Ramos (cell line): ENCODE measurements around the gene GCFC2.
"Not testable (repeated sequence)": the region's sequence is repeated elsewhere in the genome, so short reads cannot be mapped to it uniquely, and the experiment has no call there.

Experiments
- in situ Hi-C: fragments of 300-500 bp; cut with MboI; formaldehyde crosslinking; loops from one replicate; pipeline ENCODE4 v1.14.3; 2022; ENCODE audit warnings: low sequenced_read_pairs; ENCODE audit not compliant: unreplicated experiment

Gene GCFC2

DNA sequence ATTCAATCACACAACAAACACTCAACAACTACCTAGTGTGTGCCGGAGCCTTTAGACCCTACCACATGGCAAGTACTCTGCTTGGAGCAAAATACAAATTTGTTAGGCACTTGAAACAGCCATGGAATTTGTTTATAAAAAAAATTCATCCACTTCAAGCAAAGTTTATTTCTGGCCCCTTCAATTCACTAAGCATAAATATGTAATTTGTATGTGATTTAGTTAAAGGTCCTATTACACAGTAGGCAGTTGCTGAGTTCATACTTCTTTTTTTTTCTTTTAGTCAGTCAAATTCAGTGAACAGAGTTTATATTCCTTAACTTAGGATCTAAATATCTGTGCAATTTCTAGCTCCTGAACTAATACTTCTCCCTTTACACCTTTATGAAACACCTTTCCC, 22.5 kb downstream of the GCFC2 start:
- in situ Hi-C loops, result no loop called here

DNA sequence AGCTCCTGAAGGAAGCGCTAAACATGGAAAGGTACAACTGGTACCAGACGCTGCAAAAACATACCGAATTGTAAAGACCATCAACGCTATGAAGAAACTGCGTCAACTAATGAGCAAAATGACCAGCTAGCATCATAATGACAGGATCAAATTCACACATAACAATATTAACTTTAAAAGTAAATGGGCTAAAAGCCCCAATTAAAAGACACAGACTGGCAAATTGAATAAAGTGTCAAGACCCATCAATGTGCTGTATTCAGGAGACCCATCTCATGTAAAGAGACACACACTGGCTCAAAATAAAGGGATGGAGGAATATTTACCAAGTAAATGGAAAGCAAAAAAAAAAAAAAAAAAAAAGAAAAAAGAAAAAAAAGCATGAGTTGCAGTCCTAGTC, 27.3 kb downstream of the GCFC2 start:
- in situ Hi-C loops, result not testable (repeated sequence)

DNA sequence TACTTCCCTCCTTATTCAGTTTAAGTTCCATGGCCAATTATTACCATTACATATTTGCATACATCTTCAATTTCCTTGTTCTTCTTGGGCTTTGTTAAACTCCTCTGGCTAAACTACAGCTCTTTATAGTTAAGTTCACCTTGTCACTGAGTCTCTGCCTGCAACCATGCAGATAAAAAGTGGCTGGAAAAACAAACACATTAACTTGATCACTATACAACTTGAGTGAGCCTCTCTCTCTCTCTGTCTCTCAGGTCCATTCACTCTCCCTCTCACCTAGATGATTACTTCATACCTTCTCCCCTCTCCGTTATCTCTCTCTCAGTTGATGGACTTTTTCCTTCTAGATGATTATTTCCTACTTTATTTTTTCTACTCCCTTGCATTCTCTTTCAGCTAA, 30.3 kb downstream of the GCFC2 start:
- in situ Hi-C loops, result no loop called here

DNA sequence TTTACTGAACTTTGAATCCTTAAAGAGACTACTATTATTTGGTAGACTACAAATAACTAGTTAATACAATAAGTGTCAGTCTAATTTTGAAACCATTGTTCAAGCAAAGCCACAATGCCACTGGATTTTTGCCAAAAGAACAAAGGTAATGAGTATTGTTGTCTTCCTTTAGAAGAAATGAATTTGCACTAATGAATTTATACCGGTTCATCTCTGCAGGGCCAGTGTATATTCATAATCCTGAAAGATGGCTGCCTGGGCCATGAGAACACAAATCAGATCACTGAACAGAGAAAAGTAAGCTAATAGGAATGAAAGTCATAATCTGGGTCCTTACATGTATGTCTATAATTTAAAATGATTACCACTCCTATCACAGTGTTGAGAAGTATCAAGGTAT, 31.2 kb downstream of the GCFC2 start:
- in situ Hi-C loops, result no loop called here

DNA sequence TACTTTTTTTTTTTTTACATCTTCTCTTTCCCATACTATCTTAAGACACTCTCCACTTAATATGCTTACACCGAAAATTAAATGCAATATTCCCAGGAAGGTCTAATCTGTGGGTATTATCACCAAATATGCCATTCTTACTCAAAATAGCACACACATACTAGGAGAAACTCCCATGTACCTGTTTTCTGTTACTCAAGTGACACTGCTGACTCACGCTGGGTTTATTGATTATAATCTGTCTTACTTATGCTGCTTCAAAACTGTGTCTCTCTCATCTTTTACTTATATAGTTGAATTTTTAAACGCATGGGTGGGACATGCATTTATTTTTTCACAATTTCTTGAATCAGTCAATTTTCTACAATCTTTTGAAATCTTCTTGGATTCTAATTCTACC, 34.3 kb downstream of the GCFC2 start:
- in situ Hi-C loops, result no loop called here

DNA sequence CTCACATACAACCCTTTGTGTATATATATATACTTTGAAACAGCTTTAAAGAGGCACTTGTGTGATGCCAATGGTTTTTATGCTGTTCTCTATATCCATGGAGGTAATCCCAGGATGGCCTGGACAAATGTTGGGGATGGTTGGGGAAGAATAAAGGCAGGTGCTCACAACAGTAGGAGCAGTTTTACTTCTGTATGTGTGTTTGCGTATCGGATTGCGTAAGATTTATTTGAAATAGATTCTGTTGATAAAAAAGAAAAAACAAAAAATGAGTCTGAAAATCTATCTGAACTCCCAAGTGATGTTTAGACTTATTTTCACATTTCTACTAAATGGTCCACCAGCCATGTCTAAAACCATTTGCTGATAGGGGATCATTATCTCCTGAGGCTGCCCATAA, 34.8 kb downstream of the GCFC2 start:
- in situ Hi-C loops, result no loop called here

DNA sequence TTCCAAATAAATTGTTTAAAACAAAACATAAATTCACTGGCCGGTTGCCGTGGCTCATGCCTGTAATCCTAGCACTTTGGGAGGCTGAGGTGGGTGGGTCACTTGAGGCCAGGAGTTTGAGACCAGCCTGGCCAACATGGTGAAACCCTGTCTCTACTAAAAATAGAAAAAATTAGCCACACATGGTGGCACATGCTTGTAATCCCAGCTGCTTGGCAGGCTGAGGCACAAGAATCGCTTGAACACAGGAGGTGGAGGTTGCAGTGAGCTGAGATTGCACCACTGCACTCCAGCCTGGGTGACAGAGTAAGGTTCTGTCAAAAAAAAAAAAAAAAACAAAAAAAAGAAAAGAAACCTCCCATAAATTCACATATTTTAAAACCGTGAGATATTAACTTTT, 35.3 kb downstream of the GCFC2 start:
- in situ Hi-C loops, result not testable (repeated sequence)

DNA sequence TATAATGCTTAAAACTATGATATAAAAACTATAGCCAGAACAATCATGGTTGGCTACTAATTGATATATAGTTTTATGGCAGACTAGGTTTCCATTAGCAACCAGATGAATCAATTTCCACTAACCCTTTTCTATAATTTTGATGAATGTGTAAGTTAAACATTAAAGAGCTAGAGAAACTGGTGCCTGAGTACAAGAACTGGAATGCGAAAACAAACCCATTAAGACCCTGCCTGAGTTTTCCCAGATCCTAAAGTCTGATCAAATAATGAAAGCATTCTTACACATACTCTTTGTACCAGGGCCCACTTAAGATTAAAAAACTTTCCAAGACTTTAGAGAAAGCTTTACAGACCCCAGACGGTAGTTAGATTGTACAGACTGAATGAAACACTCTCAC, 42.8 kb downstream of the GCFC2 start:
- in situ Hi-C loops, result no loop called here

DNA sequence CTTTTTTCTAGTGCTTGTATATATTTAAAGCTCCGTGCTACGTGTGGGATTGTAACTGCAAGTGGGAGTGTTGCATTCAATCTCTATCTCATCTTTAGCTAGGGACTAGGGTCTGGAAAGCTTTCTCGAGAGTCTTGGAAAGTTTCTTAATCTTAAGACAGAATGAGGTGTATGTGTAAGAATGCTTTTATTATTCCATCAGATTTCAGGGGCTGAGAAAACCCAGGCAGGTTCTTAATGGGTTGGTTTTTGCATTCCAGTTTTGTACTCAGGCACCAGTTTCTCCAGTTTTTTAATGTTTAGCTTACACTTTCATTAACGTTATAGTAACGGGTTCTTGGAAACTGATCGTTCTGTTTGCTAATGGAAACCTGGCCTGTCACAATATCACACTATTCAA, 43.8 kb downstream of the GCFC2 start:
- in situ Hi-C loops, result no loop called here

DNA sequence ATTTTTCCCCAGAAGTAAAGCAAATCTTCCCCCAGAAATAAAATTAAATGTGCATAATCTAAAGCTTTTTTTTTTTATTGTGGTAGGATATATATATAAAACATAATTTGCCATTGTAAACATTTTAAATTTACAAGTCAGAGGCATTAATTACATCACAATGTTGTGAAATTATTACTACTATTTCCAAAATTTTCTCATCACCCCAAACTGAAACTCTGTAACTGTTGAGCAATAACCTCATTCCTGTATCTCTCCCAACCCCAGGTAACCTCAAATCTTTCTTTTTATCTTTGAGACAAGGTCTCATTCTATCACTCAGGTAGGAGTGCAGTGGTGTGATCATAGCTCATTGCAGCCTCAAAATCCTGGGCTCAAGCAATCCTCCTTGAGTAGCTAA, 52.9 kb downstream of the GCFC2 start:
- in situ Hi-C loops, result no loop called here

DNA sequence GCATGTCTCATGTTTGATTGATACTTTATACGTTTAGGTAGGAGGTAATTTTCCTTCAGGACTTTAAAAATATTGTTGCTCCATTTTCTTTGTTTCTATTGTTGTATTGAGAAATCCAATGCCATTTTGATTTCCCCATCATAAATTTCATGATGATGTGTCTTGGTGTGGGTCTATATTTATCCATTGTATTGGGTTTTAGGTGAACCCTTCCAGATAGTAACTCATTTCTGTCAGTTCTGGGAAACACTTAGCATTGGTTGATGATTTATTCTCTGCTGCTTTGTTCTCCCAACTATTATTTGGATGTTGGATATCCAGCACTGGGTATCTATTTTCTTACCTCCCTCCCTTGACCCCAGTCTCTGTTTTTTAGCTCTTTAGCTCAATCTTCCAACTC, 54.2 kb downstream of the GCFC2 start:
- in situ Hi-C loops, result no loop called here

DNA sequence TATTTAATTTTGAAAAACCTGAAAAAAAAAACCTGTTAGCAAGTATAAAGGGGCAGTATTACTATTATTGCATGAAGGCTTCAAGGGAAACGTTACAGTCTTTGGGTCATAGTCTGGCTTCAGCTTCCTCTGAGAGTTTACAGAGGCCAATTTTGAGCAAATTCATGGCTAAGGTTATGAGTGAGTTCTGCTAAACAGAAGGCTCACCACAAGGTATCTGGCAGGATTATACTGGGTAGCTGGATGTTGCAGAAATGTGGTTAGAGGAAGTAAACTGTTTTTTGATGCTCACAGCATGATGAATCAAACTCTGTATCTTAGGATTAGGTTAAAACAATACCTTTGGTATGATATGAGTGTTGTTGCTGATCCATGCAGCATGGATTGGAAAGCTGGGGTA, 54.9 kb downstream of the GCFC2 start:
- in situ Hi-C loops, result no loop called here

DNA sequence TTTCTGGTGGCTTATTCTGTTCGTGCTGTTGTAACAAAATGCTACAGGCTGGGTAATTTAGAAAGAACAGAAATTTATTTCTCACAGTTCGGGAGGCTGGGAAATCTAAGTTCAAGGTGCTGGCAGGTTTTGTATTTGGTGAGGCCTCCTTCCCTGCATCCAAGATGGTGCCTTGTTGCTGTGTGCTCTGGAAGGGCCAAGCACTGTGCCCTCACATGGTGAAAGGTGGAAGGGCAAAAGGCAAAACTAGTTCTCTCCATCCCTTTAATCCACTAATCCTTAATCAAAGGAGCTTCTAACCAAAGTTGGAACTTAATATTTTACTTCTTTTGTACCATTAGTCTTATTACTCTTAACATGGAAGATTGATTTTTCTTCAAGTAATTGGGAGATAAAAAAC, 56.7 kb downstream of the GCFC2 start:
- in situ Hi-C loops, result no loop called here

DNA sequence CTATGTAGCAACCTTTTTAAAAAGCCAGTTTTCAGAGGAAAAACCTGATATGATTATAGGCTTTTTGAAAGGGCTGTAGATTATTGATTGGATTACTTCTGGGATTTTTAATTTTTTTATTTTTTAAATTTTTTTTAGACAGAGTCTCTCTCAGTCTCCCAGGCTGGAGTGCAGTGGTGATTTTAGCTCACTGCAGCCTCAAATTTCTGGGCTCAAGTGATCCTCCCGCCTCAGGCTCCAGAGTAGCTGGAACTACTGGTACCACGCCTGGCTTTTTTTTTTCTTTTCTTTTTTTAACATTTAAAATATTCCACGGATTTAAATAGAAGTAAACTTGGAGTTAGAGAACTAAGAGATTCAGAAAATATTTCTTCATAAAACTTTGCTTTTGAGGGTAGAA, 62.9 kb downstream of the GCFC2 start:
- in situ Hi-C loops, result loop anchor here (10.0 kb wide), 1 partner anchor 57 kb away; no protein-coding TSS in a partner anchor

DNA sequence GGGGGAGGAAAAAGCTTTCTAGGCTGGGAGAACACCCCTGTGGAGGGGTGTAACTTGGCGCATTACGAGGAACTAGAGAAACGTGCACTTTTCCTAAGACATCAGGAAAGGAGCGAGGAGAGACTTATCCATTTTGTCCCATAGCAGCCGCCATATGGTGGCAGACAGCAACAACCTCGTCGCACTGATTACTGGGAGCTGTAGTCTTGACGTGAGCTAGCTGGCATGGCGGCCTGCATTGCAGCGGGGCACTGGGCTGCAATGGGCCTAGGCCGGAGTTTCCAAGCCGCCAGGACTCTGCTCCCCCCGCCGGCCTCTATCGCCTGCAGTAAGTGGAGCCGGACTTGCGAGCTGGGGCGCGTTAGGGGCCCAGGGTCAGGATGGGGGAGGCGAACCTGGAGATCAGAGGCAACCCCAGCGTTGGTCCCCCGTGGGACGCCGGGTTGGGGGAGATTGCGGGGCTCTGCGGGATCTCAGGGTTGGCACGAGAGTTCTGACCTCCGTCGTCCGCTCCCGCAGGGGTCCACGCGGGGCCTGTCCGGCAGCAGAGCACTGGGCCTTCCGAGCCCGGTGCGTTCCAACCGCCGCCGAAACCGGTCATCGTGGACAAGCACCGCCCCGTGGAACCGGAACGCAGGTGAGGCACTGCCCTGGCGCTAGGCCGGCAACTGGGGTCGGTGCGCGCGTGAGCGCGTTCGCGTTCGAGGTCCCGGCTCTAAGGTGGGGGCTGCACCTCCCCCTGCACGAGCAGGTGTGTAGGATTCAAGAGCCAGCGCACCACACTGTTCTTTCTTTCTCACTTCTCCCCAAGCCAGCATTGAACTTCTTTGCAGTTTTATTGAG, 63.9 kb downstream of the GCFC2 start, which contains the start of gene MRPL19:
TSS of gene MRPL19 (plus strand) at position 201 of the 843 bp plus-strand sequence. CDS start at position 226, 25 bp downstream.
- in situ Hi-C loops, result loop anchor here (10.0 kb wide), 1 partner anchor 58 kb away; no protein-coding TSS in a partner anchor

DNA sequence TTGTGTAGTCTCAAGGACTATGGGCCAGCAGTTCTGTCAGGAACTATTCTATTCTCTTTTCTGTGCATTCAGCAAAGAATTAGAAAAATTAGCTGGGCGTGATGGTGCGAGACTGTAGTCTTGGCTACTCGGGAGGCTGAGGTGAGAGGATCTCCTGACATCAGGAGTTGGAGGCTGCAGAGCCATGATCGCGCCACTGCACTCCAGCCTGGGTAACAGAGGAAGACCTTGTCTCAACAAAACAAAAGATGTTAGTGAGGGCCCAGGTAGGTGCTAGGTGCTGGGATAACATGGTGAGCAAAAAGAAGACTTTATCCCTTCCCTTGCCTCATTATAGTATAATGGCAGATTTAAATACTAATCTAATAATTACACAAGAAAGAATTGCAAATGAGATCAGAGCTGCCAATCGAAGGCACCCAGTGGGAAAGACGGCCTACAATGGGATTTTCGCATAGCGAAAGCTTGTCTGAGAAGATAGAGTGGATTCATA, 64.6 kb downstream of the GCFC2 start:
- in situ Hi-C loops, result loop anchor here (10.0 kb wide), 1 partner anchor 59 kb away; no protein-coding TSS in a partner anchor

DNA sequence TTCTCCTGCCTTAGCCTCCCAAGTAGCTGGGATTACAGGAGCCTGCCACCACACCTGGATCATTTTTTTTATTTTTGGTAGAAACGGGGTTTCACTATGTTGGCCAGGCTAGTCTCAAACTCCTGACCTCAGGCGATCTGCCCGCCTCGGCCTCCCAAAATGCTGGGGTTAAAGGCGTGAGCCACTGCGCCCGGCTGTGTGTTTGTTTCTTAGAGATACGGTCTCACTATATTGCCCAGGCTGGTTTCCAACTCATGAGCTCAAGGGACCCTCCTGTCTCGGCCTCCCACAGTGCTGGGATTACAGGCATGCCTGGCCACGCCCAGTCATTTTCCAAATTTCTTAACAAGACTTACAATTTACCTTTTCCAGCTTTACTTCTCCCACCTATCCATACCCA, 65.1 kb downstream of the GCFC2 start:
- in situ Hi-C loops, result loop anchor here (10.0 kb wide), 1 partner anchor 59 kb away; no protein-coding TSS in a partner anchor

DNA sequence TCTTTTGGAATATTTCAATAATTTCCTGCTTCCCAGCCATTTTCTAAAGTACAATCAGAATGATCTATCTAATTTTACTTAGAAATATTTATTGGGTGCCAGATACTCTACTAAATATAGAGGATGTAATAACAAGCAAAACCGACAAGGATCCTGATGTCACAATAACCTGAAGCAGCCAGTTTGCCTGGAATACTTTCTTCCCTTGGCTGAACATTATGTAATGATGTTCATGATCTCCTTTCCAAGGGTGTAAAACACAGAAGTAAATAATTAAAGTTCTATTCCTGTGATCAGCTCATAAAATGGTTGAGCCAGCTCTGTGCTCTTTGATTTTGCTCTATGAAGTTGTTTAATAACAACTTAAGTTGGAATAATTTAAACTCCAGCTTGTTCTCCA, 66.7 kb downstream of the GCFC2 start:
- in situ Hi-C loops, result loop anchor here (10.0 kb wide), 1 partner anchor 61 kb away; no protein-coding TSS in a partner anchor

DNA sequence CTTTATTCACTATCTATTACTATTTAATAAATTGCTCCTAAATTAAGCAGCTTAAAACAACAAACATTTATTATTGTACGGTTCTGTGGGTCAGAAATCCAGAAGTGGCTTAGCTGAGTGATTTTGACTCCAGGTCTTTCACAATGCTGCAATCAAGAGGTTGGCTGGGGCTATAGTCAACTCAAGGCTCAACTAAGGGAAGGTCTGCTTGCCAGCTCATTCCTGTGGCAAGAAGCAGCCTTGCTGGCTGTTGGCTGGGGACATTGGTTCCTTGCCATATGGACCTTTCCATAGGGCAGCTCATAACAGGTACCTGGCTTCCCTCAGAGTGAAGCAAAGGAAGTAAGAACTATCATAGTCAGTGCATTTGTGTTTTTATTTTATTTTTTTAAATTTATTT, 69.1 kb downstream of the GCFC2 start:
- in situ Hi-C loops, result loop anchor here (10.0 kb wide), 1 partner anchor 63 kb away; no protein-coding TSS in a partner anchor

DNA sequence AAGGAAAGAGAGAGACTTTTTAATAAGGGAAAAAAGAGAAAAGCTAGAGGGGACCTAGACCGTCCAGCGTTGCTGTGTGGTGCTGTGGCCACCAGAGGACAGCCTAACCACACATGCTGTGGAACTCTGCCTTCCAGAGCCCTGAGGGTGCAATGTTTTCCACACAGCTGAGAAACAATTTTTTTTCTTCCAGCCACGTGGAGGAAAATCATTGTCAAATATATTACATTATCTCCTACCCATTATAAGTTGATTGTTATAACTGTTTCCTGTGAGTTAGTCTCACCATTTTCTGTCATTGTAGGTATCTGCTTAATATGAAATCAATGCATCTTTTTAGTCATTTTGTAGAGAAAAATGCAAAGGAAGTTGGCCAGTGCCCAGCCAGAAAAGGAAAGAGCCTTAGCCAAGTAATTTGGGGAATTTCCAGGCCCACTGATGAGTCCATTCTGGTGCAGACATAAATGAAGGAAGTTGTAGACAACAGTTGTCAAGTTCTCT, 70.0 kb downstream of the GCFC2 start:
- in situ Hi-C loops, result loop anchor here (10.0 kb wide), 1 partner anchor 64 kb away; no protein-coding TSS in a partner anchor

DNA sequence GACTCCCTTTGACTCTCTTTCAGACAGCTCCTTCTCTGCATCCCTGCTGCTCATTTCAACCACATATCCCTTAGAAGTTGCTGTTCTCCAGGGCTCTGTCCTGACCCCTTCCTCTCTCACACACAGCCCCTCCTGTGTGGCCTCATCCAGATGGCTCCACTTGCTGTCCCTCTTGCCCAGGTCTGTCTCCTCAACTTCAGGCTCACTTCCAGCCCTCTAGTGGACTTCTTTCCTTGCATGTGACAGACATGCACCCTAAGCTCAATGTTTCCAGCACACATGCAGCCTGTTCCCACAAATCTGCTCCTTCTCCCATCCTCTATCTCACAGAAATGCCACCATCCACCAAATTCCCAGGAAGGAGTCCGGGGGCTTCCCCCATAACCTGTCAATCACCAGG, 73.1 kb downstream of the GCFC2 start:
- in situ Hi-C loops, result no loop called here
